HEK293T (cell line): Measurements from ENCODE around the gene CDCA4.
"Not testable (repeated sequence)": the region's sequence is repeated elsewhere in the genome, so short reads cannot be mapped to it uniquely, and the experiment has no call there.

ENCODE experiments used
- CTCF ChIA-PET: fragments of 350-600 bp; formaldehyde crosslinking; extraction: SDS; loops from one replicate; lab custom pipeline; 2021; ENCODE audit warnings: antibody characterized with exemption, inconsistent platforms; lab: Yijun Ruan, JAX
- POLR2A ChIA-PET: fragments of 350-600 bp; formaldehyde crosslinking; extraction: SDS; loops from one replicate; lab custom pipeline; 2020; ENCODE audit warnings: antibody characterized with exemption, inconsistent platforms; lab: Yijun Ruan, JAX
- DNase-seq: peaks from one replicate; pipeline ENCODE4 v3.0.0; 2012; ENCODE audit warnings: mixed read lengths; ENCODE audit errors: extremely low spot score
- ARNT ChIP-seq: fragments of 450-650 bp; IDR thresholded peaks from 2 replicates; pipeline ENCODE4 v1.6.1; 2017; ENCODE audit warnings: mild to moderate bottlenecking
- BHLHE40 ChIP-seq: fragments of 450-650 bp; IDR thresholded peaks from 2 replicates; pipeline ENCODE4 v1.6.1; 2016; ENCODE audit warnings: mild to moderate bottlenecking, moderate library complexity, borderline replicate concordance
- CTBP1 ChIP-seq: fragments of 450-650 bp; IDR thresholded peaks from 2 replicates; pipeline ENCODE4 v1.6.1; 2016; ENCODE audit warnings: borderline replicate concordance
- ELF4 ChIP-seq: fragments of 450-650 bp; IDR thresholded peaks from 2 replicates; pipeline ENCODE4 v1.6.1; 2017; ENCODE audit warnings: antibody characterized with exemption
- FOXA1 ChIP-seq: fragments of 450-650 bp; IDR thresholded peaks from 2 replicates; pipeline ENCODE4 v1.6.1; 2016; ENCODE audit warnings: mild to moderate bottlenecking
- FOXK2 ChIP-seq: fragments of 450-650 bp; IDR thresholded peaks from 2 replicates; pipeline ENCODE4 v1.6.1; 2016; ENCODE audit warnings: mild to moderate bottlenecking
- FOXM1 ChIP-seq: fragments of 450-650 bp; IDR thresholded peaks from 2 replicates; pipeline ENCODE4 v1.6.1; 2017; ENCODE audit warnings: mild to moderate bottlenecking, borderline replicate concordance
- HDGF ChIP-seq: fragments of 450-650 bp; IDR thresholded peaks from 2 replicates; pipeline ENCODE4 v1.6.1; 2017; ENCODE audit warnings: antibody characterized with exemption, borderline replicate concordance
- L3MBTL2 ChIP-seq: fragments of 450-650 bp; conservative IDR thresholded peaks from 2 replicates; pipeline ENCODE4 v1.6.1; 2016; ENCODE audit warnings: mild to moderate bottlenecking
- LEF1 ChIP-seq: fragments of 450-650 bp; IDR thresholded peaks from 2 replicates; pipeline ENCODE4 v1.6.1; 2017; ENCODE audit warnings: mild to moderate bottlenecking, borderline replicate concordance
- NFRKB ChIP-seq: fragments of 450-650 bp; IDR thresholded peaks from 2 replicates; pipeline ENCODE4 v1.6.1; 2016; ENCODE audit warnings: mild to moderate bottlenecking, moderate library complexity
- SP1 ChIP-seq: fragments of 450-650 bp; IDR thresholded peaks from 2 replicates; pipeline ENCODE4 v1.6.1; 2017
- SUZ12 ChIP-seq: fragments of 450-650 bp; IDR thresholded peaks from 2 replicates; pipeline ENCODE4 v1.6.1; 2016; ENCODE audit warnings: mild to moderate bottlenecking
- TARDBP ChIP-seq: fragments of 450-650 bp; IDR thresholded peaks from 2 replicates; pipeline ENCODE4 v1.6.1; 2016
- ZNF384 ChIP-seq: fragments of 450-650 bp; IDR thresholded peaks from 2 replicates; pipeline ENCODE4 v1.6.1; 2016
- TF ChIP-seq, protein P1 (sequence below): fragments of 450-650 bp; IDR thresholded peaks from 2 replicates; pipeline ENCODE4 v1.6.1; 2016

The CDCA4 gene

DNA sequence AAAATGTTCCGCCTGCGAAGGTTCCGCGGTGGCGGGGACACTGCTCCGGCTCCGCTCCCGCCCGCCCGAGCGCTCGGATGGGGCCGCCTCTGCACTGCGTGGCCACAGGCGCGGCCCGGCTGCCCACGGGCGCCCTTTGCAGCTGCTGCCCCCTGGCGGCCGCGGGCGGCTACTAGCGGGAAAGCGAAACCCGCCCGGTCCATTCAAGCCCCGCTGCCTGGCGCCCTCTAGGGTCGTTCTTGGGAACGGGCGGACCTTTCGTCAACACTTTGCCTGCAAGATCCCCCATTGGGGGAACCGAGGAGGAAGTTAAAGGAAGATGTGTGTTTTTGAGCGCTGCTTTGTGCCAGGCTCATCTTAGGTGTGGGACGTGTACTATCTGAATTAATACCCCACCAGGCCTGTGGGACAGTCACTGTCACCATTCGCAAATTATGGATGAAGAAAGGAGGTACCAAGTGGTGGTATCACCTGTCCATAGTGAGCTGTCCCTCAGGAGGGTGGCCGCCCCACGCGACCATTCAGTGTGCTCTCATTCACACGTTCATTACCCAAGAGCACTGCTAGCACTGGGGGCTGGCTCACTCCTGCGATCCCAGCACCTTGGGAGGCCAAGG, 24.9 kb upstream of the CDCA4 start:
- ChIA-PET POLR2A (interaction anchor here (2.1 kb wide), 1 partner anchor 25 kb away, joined by 10 read pairs; the partner anchor contains the start of gene CDCA4), CTCF (interaction anchor here (0.5 to 2.6 kb wide), 16 partner anchors 11 to 82 kb away, joined by 3 to 42 read pairs (median 4); partner anchors contain the start of genes CDCA4 and CLBA1)
- DNase-seq, result peak; percentile 92
- TF ChIP-seq TARDBP (peak; percentile 64; the same call in 1 of the 2 replicates), FOXA1 (no peak)

DNA sequence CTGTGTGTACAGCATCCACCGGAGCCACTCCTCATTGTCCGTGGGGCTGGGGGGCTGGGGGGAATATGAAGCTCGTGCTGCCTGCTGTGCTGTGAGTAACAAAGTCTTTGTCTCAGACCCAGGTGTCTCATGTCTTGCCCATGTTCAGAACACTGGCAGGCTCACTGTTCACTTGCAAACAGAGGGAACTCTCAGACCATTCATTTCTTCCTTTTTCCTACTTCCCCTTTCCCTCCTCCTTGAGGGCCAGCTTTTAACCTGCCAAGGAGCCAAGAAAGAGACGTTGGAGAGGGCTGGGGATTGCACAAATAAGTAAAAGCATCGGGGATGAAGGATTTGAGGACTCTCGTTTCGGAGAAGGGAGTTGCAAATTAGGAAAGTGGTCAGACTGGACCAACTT, 22.8 kb upstream of the CDCA4 start:
- ChIA-PET POLR2A (interaction anchor here (0.8 to 2.1 kb wide), 2 partner anchors 10 to 22 kb away, joined by 3 to 10 read pairs; partner anchors contain the start of gene CDCA4), CTCF (interaction anchor here (0.9 to 1.8 kb wide), 5 partner anchors 10 to 70 kb away, joined by 3 to 4 read pairs (median 3); no protein-coding TSS in a partner anchor)
- TF ChIP-seq ZNF384 (no peak), FOXM1 (no peak), FOXK2 (no peak), BHLHE40 (no peak), NFRKB (no peak), SUZ12 (no peak), FOXA1 (no peak), LEF1 (no peak)
- DNase-seq, result no peak

DNA sequence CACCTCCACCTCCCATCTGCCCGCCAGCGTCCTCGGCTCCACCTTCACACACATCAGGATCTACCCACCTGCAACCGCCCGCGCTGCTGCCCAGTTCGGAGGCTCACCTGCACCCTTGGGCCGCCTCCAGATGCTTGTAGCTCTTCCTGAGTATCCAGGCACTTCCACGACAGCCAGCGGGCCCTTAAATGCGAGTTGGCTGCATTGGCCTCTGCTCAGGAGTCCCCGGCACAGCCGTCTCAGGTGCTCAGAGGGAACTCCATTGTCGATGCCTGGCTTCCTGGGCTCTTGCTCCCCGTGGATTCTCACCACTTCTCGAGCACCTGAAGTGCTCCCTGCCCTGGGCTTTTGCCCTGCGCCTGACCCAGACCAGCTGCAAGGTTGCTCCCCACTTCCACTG, 21.9 kb upstream of the CDCA4 start:
- no peak for DNase-seq
- TF ChIP-seq SP1 (no peak), ARNT (no peak), CTBP1 (no peak), FOXM1 (no peak), SUZ12 (no peak), HDGF (no peak)
- CTCF ChIA-PET, result interaction anchor here (0.9 to 1.8 kb wide), 3 partner anchors 11 to 68 kb away, joined by 3 to 4 read pairs (median 3); no protein-coding TSS in a partner anchor
- POLR2A ChIA-PET, result interaction anchor here (0.8 to 2.3 kb wide), 2 partner anchors 21 to 57 kb away, joined by 3 to 12 read pairs; partner anchors contain the start of genes CDCA4 and CLBA1

DNA sequence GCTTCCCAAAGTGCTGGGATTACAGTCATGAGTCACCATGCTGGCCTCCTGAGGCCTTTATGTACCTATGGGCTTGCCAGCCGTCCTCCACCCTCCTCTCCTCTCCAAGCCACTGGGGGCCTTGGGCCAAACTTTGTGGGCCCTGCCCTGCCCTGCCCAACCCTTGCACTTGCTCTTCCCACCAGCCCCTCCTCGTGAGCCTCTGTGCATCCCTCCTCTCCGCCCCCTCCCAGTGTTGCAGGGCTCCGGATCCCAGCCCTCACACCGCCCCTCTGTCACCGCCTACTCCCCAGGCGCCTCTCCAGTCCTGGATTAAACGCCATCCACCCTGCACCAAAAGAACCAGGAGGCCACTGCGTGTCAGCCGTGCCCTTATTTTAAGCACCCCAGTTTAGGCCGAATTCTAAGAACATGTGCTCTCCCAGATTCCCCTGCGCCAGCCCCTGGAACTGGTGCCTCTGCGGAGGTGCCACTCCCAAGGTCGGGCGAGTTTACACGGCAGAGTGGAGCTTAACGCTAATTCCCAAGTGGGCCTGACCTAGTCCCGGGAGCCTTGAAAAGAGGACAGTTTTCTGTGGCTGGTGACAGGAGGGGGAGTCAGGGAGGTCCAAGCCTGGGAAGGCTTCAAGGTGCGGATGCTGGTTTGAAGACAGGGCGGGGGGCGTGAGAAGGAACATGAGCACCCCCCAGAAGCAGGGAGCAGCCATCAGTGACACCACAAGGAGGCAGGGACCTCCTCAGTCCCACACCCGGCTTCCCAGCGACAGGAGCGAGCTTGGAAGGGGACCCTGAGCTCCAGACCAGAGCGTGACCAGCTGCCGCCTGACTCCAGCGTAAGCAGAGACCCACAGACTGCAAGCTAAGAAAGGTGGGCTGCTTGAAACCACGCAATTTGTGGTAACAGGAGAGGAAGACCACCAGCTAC, 21.2 kb upstream of the CDCA4 start:
- ChIA-PET POLR2A (interaction anchor here (0.8 to 2.3 kb wide), 2 partner anchors 21 to 57 kb away, joined by 3 to 12 read pairs; partner anchors contain the start of genes CDCA4 and CLBA1), CTCF (no interaction called here)
- DNase-seq, result no peak
- no peak for TF ChIP-seq ARNT
- TF ChIP-seq CTBP1, result no peak
- no peak for TF ChIP-seq L3MBTL2
- no peak for TF ChIP-seq FOXA1
- no peak for TF ChIP-seq ZNF384
- no peak for TF ChIP-seq SP1
- no peak for TF ChIP-seq FOXM1
- TF ChIP-seq, protein P1, sequence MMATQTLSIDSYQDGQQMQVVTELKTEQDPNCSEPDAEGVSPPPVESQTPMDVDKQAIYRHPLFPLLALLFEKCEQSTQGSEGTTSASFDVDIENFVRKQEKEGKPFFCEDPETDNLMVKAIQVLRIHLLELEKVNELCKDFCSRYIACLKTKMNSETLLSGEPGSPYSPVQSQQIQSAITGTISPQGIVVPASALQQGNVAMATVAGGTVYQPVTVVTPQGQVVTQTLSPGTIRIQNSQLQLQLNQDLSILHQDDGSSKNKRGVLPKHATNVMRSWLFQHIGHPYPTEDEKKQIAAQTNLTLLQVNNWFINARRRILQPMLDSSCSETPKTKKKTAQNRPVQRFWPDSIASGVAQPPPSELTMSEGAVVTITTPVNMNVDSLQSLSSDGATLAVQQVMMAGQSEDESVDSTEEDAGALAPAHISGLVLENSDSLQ, result no peak
- no peak for TF ChIP-seq BHLHE40

DNA sequence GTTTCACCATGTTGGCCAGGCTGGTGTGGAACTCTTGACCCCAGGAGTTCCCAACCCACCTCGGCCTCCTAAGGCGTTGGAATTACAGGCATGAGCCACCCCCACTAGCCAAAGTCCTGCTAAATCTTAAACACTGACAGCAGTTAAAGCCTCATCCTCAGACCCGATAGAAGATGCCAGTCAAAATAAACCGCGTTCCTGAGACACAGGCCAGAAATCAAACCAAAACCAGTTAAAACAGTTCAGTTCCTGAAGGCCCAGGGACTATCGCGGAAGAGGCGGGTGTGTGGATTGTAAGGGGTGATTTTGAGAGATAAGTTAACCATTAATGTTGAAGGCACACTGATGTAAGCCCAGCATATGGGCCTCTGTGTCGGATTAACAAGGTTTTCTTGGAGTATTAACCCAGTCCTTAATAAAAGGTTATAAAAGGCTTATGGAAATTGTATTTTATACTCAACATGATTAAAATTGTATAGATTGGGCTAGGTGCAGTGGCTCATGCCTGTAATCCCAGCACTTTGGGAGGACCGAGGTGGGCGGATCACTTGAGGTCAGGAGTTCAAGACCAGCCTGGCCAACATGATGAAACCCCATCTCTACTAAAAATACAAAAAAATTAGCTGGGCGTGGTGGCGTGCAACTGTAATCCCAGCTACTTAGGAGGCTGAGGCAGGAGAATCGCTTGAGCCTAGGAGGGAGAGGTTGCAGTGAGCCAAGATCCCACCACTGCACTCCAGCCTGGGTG, 18.7 kb upstream of the CDCA4 start:
- no peak for TF ChIP-seq FOXK2
- TF ChIP-seq, protein P1, result peak; percentile 60; the same call in 1 of the 2 replicates
- ChIA-PET CTCF (no interaction called here), POLR2A (interaction anchor here (1.1 kb wide), 1 partner anchor 19 kb away, joined by 8 read pairs; the partner anchor contains the start of gene CDCA4)
- no peak for DNase-seq

DNA sequence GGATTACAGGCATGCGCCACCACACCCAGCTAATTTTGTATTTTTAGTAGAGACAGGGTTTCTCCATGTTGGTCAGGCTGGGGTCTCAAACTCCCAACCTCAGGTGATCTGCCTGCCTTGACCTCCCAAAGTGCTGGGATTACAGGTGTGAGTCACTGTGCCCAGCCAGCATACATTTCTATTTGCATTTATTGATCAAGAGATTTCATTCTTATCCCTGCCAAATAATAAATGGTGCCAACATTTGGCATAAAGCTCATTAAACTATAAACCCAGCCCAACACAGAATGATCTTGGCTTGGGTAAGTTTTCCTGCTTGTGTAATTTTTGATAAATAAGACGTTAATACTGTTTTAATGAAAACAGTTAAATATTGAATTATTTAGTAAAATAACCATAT, 14.7 kb upstream of the CDCA4 start:
- ChIA-PET CTCF (interaction anchor here (0.6 kb wide), 1 partner anchor 116 kb away, joined by 3 read pairs; no protein-coding TSS in a partner anchor), POLR2A (interaction anchor here (1.2 to 6.9 kb wide), 2 partner anchors 15 to 62 kb away, joined by 3 to 57 read pairs; partner anchors contain the start of gene CDCA4)
- not testable (repeated sequence) for DNase-seq

DNA sequence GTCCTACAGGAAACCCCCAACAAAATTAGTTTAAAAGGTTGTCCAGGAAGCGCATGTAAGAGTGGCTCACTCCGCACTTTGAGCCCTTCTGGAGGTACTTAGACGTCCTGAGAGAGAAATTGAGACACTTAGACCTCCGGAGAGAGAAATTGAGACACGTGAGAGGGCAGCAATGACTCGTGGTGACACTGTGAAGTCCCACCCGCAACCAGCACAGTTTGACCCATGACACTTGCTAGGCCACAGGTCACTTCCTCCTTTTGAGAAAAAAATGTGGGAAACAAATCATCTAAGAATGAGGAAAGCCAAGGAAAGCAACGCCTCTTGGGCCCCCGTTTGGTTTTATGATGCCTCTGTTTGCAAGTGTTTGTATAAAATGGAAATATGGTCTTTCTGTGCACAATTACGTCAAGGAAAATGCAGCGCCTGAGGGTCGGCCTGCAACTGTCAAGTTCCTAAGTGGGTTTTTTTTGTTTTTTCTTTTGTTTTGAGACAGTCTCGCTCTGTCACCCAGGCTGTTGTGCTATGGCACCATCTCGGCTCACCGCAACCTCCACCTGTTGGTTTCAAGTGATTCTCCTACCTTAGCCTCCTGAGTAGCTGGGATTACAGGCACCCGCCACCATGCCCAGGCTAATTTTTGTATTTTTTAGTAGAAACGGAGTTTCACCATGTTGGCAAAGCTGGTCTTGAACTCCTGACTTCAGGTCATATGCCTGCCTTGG, 13.6 kb upstream of the CDCA4 start:
- TF ChIP-seq SP1 (no peak), ZNF384 (no peak), FOXA1 (no peak), LEF1 (no peak), FOXK2 (no peak), ELF4 (no peak), BHLHE40 (no peak), TARDBP (no peak), CTBP1 (no peak), HDGF (no peak), L3MBTL2 (no peak), NFRKB (no peak), FOXM1 (no peak), SUZ12 (no peak), ARNT (no peak)
- TF ChIP-seq, protein P1, result no peak
- CTCF ChIA-PET, result no interaction called here
- no peak for DNase-seq
- POLR2A ChIA-PET, result interaction anchor here (0.5 to 6.9 kb wide), 4 partner anchors 9 to 255 kb away, joined by 3 to 57 read pairs (median 3); partner anchors contain the start of gene CDCA4

DNA sequence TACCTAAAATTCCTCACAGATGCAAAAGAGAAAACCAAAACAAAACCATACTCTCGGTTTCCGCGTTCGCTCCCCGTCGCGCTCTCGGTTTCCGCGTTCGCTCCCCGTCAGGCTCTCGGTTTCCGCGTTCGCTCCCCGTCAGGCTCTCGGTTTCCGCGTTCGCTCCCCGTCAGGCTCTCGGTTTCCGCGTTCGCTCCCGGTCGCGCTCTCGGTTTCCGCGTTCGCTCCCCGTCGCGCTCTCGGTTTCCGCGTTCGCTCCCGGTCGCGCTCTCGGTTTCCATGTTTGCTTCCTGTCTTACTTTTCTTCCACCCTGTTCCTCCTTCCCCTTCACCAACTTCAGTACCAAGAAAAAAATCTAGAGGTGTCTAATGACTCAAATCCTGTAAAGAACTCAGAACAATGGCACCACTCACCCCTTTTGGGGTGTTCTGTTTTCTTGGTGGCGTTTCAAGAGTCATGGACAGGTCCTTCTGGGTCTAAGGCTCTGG, 12.6 kb upstream of the CDCA4 start:
- ChIA-PET POLR2A (interaction anchor here (0.8 to 6.9 kb wide), 3 partner anchors 10 to 99 kb away, joined by 3 to 57 read pairs (median 3); partner anchors contain the start of gene CDCA4), CTCF (interaction anchor here (0.6 to 1.4 kb wide), 2 partner anchors 12 to 263 kb away, joined by 3 to 4 read pairs; no protein-coding TSS in a partner anchor)
- DNase-seq, result not testable (repeated sequence)

DNA sequence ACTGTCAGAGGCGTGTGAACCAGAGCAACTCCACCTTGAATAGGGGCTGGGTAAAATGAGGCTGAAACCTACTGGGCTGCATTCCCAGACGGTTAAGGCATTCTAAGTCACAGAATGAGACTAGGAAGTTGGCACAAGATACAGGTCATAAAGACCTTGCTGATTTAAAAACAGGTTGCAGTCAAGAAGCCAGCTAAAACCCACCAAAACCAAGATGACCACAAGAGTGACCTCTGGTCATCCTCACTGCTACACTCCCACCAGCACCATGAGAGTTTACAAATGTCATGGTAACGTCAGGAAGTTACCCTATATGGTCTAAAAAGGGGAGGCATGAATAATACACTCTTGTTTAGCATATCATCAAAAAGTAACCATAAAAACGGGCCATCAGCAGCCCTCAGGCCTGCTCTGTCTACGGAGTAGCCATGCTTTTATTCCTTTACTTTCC, 11.6 kb upstream of the CDCA4 start:
- ChIA-PET CTCF (interaction anchor here (1.4 kb wide), 1 partner anchor 13 kb away, joined by 4 read pairs; no protein-coding TSS in a partner anchor), POLR2A (interaction anchor here (6.9 kb wide), 1 partner anchor 12 kb away, joined by 57 read pairs; the partner anchor contains the start of gene CDCA4)
- DNase-seq, result not testable (repeated sequence)
